Brain microvascular endothelial cell (primary cell): ENCODE results near the gene C5orf34.
A peak's percentile ranks its signal among the peaks of the same experiment; 100 is the strongest.
"Not testable (repeated sequence)": the region's sequence is repeated elsewhere in the genome, so short reads cannot be mapped to it uniquely, and the experiment has no call there.

Source experiments
- DNase-seq: peaks from one replicate; pipeline ENCODE4 v3.0.0-alpha.2; 2020
- H3K27ac ChIP-seq: fragments of 250-450 bp; sonication (Bioruptor Pico); 2 replicates; pipeline ENCODE4 v1.5.1; 2020; ENCODE audit warnings: mild to moderate bottlenecking, moderate library complexity
- H3K27me3 ChIP-seq: fragments of 250-450 bp; sonication (Bioruptor Pico); replicated peaks from 2 replicates; pipeline ENCODE4 v1.5.1; 2020; ENCODE audit warnings: mild to moderate bottlenecking
- H3K36me3 ChIP-seq: fragments of 250-450 bp; sonication (Bioruptor Pico); replicated peaks from 2 replicates; pipeline ENCODE4 v1.5.1; 2020; ENCODE audit warnings: mild to moderate bottlenecking
- H3K4me3 ChIP-seq: 2 replicates; pipeline ENCODE4 v1.5.1; 2011; ENCODE audit warnings: low read depth, mild to moderate bottlenecking, control low read depth, low read length, moderate library complexity
- in situ Hi-C: cut with HindIII; loops from 2 replicates; pipeline ENCODE4 v1.10.0; 2017; ENCODE audit warnings: low sequenced_read_pairs, low pct_ligation_motif_present
- TF ChIP-seq, protein P1 (sequence below): IDR thresholded peaks from 2 replicates; pipeline ENCODE4 v1.5.1; 2011; ENCODE audit warnings: low read depth, mild to moderate bottlenecking, moderate library complexity, low read length, control low read depth, inconsistent platforms; ENCODE audit errors: missing control alignments

Gene C5orf34

DNA sequence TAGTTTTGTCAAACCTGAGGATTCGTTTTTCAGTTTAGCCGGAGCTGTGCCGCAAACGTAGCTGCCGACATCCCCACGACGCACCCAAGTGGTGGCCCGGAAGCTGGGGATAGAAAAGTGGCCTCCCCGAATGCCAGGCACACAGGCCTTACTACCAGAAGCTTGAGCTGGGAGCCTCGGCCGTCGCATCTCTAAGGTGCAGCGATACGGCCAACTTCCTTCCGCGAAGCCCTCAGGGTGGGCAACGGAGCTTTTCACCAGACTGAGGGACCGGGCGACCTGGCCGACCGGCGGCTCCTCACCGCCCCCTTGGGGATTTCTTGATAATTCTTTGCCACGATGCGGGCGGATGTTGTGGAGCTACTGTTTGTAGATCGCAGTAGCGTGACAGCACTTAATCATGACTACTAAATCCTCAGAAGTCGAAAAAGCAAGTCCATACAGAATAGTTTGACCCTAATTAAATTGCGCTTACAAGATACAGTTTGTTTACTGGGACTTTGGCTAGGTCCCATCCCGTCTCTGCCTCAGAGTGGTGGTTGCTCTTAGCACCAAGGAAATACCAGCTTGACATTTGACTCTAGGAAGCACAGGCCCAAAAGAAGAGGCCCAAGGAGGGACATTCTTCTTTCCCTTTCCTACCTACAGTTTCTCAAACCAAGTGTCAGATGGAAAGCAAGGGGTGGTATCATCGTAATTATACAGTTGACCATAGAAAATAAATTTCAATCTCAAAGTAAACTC, 30.7 kb downstream of the C5orf34 start:
- in situ Hi-C loops: no loop called here
- peak overlapping the region; percentile 93 for H3K27ac ChIP-seq
- no peaks in the 10 kb centered on the region for H3K27me3 ChIP-seq
- peak overlapping the region; percentile 85 for H3K4me3 ChIP-seq
- TF ChIP-seq, protein P1, sequence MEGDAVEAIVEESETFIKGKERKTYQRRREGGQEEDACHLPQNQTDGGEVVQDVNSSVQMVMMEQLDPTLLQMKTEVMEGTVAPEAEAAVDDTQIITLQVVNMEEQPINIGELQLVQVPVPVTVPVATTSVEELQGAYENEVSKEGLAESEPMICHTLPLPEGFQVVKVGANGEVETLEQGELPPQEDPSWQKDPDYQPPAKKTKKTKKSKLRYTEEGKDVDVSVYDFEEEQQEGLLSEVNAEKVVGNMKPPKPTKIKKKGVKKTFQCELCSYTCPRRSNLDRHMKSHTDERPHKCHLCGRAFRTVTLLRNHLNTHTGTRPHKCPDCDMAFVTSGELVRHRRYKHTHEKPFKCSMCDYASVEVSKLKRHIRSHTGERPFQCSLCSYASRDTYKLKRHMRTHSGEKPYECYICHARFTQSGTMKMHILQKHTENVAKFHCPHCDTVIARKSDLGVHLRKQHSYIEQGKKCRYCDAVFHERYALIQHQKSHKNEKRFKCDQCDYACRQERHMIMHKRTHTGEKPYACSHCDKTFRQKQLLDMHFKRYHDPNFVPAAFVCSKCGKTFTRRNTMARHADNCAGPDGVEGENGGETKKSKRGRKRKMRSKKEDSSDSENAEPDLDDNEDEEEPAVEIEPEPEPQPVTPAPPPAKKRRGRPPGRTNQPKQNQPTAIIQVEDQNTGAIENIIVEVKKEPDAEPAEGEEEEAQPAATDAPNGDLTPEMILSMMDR: peak; percentile 82
- peak; percentile 84 for DNase-seq
- H3K36me3 ChIP-seq: no peaks in the 10 kb centered on the region

DNA sequence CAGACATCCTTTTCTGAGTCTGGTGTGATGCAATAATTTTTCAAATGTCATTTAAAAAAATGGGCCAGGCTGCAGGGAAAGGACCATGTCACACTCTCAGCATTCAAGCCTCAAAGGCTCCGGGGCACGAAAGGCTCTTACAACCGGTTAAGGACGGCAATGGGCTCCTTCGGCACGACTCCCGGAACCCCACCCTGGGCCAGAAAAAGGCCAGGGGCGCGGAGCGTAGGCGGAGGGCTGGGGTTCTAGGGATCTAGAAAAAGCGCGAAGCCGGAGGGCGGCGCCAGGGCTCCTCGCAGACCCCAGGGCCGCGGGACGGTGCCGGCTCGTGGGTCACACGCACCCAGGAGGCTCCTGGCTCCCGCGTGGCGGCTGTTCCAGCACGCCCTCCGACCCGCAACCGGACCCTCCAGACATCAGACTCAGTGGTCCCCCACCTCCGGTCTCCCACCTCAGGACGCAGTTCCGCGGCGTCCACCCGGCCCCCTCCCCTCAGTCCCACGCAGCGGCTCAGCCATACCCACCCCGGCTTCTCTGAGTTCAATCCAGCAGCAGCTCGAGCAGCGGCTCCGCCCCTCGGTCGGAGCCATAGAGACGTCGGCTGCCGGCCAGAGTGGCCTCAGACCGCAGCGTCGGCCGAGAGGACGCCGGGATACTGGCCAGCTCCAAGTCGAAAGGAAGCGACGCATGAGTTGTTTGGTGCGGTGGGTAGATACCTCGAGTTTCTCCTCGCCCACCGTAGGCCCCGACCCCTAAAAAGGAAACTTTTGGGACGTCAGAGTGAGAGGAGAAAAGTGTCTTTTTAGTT, 31.4 kb downstream of the C5orf34 start, which contains the start of gene TMEM267:
TSS of gene TMEM267 (minus strand) at position 568 of the 808 bp plus-strand sequence. CDS start 29,896 bp downstream, outside the sequence.
- peak; percentile 88 for DNase-seq
- Histone ChIP-seq H3K36me3 (no peaks in the 10 kb centered on the region), H3K27me3 (no peaks in the 10 kb centered on the region), H3K4me3 (peak within 1 kb of the TSS; percentile 85), H3K27ac (peak within 1 kb of the TSS; percentile 93)
- in situ Hi-C loops: no loop called here
- TF ChIP-seq, protein P1: no peak

DNA sequence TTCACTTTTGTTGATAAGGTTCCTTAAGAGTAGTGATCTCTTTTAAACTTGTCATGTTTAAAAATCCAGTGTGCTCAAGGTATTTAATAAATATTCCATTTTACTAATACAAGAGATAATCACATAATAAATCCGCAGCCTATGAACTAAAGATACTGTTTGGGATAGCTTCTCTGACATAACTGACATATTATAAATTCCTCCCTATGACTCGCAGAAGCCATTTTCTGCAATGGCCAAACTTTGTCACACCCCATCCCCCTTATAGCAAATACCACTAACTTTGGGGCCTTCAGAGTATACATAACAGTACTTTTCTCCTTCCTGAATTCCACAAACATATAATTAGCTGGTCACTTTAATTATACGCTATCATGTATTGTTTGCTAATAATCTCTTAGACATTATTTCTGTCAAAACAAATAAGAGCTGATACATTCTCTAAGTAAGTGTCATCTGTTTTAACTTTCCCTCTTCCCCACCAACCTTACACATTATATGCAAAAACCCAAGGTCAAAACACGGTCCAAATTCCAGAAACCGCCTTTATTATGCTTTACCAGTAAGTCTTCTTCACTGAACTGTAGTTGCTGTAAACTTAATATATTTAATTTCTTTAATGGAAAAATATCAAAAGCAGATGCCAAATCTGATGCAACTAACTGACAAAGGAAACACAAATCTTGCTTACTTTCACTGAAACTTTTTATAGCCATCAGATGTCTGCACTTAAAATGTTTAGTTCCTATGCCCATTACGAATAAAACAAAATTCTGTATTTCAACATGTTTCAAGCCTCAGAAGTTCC, 32.3 kb downstream of the C5orf34 start:
- TF ChIP-seq, protein P1: no peak
- Histone ChIP-seq H3K4me3 (peak overlapping the region; percentile 85), H3K36me3 (no peaks in the 10 kb centered on the region), H3K27ac (peak overlapping the region; percentile 93), H3K27me3 (no peaks in the 10 kb centered on the region)
- in situ Hi-C loops: no loop called here
- DNase-seq: peak; percentile 17

DNA sequence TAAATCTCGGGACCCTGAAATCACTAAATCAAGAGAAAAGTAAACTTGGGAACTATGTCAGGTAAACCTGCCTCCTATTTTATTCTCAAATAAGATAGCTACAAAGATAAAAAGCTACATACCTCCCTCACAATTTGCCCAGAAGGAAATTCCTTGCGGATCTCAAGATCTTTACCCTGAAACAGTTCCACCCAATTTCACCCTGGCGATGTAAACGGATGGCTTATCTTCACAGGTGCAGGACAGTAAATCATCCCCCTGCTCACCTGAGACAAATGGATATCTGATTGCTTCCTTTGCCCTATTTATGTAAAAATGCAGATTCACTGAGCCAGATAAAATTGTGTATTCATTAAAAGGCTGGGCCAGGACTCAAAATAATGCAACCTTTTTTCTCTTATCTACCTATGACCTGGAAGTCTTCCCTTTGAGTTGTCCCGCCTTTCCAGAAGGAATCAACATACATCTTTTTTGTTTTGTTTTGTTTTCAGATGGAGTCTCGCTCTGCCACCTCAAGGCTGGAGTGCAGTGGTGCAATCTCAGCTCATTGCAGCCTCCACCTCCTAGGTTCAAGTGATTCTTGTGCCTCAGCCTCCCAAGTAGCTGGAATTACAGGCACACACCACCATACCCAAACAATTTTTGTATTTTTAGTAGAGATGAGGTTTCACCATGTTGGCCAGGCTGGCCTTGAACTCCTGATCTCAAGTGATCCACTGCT, 45.1 kb downstream of the C5orf34 start:
- no peak for DNase-seq
- TF ChIP-seq, protein P1: no peak
- H3K27me3 ChIP-seq: no peaks in the 10 kb centered on the region
- no peak overlapping the region for H3K4me3 ChIP-seq
- H3K27ac ChIP-seq: no peak overlapping the region
- peaks cover 2% of the 10 kb centered on the region for H3K36me3 ChIP-seq
- in situ Hi-C loops: no loop called here

DNA sequence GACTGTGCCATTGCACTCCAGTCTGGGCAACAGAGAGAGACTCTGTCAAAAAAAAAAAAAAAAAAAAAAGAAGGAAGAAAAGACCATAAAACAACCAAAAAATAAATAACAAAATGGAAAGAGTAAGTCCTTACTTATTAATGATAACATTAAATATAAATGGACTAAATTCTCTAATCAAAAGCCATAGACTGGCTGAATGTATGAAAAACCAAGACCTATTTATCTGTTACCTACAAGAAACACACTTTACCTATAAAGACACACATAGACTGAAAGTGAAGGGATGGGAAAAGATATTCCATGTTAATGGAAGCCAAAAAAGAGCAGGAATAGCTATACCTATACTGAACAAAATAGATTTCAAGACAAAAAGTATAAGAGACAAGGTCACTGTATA, 47.8 kb downstream of the C5orf34 start:
- no peak overlapping the region for H3K27ac ChIP-seq
- in situ Hi-C loops: no loop called here
- peaks cover under 1% of the 10 kb centered on the region for H3K36me3 ChIP-seq
- DNase-seq: no peak
- H3K27me3 ChIP-seq: no peaks in the 10 kb centered on the region
- H3K4me3 ChIP-seq: no peak overlapping the region
- TF ChIP-seq, protein P1: no peak

DNA sequence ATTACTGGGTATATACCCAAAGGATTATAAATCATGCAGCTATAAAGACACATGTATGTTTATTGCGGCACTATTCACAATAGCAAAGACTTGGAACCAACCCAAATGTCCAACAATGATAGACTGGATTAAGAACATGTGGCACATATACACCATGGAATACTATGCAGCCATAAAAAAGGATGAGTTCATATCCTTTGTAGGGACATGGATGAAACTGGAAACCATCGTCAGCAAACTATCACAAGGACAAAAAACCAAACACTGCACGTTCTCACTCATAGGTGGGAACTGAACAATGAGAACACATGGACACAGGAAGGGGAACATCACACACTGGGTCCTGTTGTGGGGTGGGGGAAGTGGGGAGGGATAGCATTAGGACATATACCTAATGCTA, 49.5 kb downstream of the C5orf34 start:
- H3K36me3 ChIP-seq, H3K27ac ChIP-seq, H3K4me3 ChIP-seq, in situ Hi-C loops, DNase-seq, H3K27me3 ChIP-seq: not testable (repeated sequence)
